DMS114 treated with DMSO at 0.1 percent for 48 hours (cell line): ENCODE results near the gene SLC26A6.

Experiments
- DNase-seq: peaks from one replicate; lab custom pipeline; 2025; ENCODE audit not compliant: unreplicated experiment; lab: John Stamatoyannopoulos, UW

SLC26A6 gene

GRCh38 chr3:48600711-48601621 is 34.3 kb downstream of the SLC26A6 start:
- no peak for DNase-seq

GRCh38 chr3:48599509-48600285 is 35.6 kb downstream of the SLC26A6 start:
- no peak for DNase-seq

GRCh38 chr3:48599077-48599501 is 36.2 kb downstream of the SLC26A6 start:
- DNase-seq: no peak

GRCh38 chr3:48598323-48599076 is 36.8 kb downstream of the SLC26A6 start:
- no peak for DNase-seq

GRCh38 chr3:48597408-48597800 is 37.9 kb downstream of the SLC26A6 start:
- DNase-seq: no peak

- no peak for DNase-seq
These were observed 38.4 kb downstream of the SLC26A6 start for GRCh38 chr3:48596676-48597407.

- no peak for DNase-seq
These were observed 39.1 kb downstream of the SLC26A6 start for GRCh38 chr3:48596157-48596556.

- no peak for DNase-seq
These were observed 39.6 kb downstream of the SLC26A6 start for GRCh38 chr3:48595526-48596121.

GRCh38 chr3:48595075-48595525 is 40.2 kb downstream of the SLC26A6 start, which contains the start of gene COL7A1:
COL7A1 (minus strand) TSS chr3:48595329; CDS start chr3:48595159, 170 bp downstream.
- no peak for DNase-seq

- DNase-seq: no peak
These were observed 40.7 kb downstream of the SLC26A6 start for GRCh38 chr3:48594417-48595049.

- DNase-seq: no peak
These were observed 41.9 kb downstream of the SLC26A6 start for GRCh38 chr3:48593337-48593736.

- no peak for DNase-seq
These were observed 42.7 kb downstream of the SLC26A6 start for GRCh38 chr3:48592519-48593087.

GRCh38 chr3:48591886-48592518 is 43.3 kb downstream of the SLC26A6 start:
- no peak for DNase-seq

- no peak for DNase-seq
These were observed 43.8 kb downstream of the SLC26A6 start for GRCh38 chr3:48591436-48591835.

- DNase-seq: no peak
These were observed 47.0 kb downstream of the SLC26A6 start for GRCh38 chr3:48588230-48588629.

GRCh38 chr3:48587686-48588085 is 47.6 kb downstream of the SLC26A6 start:
- DNase-seq: no peak

GRCh38 chr3:48585411-48585810 is 49.9 kb downstream of the SLC26A6 start:
- DNase-seq: no peak

GRCh38 chr3:48584836-48585235 is 50.4 kb downstream of the SLC26A6 start:
- DNase-seq: no peak
